Gastroesophageal sphincter (tissue), 3 donors: ENCODE measurements around the gene MYO1D.

Experiments used
- CTCF ChIP-seq, 4 experiments: fragments of 200-600 bp in 2 of 4; fragments of 450-650 bp in 2 of 4; sonication (generic) in 1 of 4; IDR thresholded peaks; one replicate each; pipeline ENCODE4 v1.5.1; 2017 to 2019; ENCODE audit warnings: antibody characterized with exemption in 4 of 4, mild to moderate bottlenecking in 2 of 4, moderate library complexity in 2 of 4
- POLR2A ChIP-seq, 2 donors: fragments of 450-650 bp; IDR thresholded peaks; one replicate each; pipeline ENCODE4 v1.6.1; 2017; ENCODE audit warnings: antibody characterized with exemption in 2 of 2, mild to moderate bottlenecking in 2 of 2, moderate library complexity in 1 of 2
- POLR2AphosphoS5 ChIP-seq: sonication (generic); formaldehyde crosslinking; IDR thresholded peaks from one replicate; pipeline ENCODE4 v1.6.1; 2017; ENCODE audit warnings: antibody characterized with exemption

GRCh38 chr17:32852811-32853210, 24.1 kb downstream of the MYO1D start:
- TF ChIP-seq CTCF (IDR thresholded peaks at IDR 0.05), result no peak
- TF ChIP-seq POLR2AphosphoS5, result no peak
- no peak for TF ChIP-seq POLR2A (IDR thresholded peaks at IDR 0.05)
